HEK293 (cell line): ENCODE measurements around the gene SP2.

Source experiments
- CTCF ChIA-PET: fragments of 350-600 bp; formaldehyde crosslinking; extraction: SDS; loops from one replicate; lab custom pipeline; 2021; ENCODE audit warnings: antibody characterized with exemption; lab: Yijun Ruan, JAX
- POLR2A ChIA-PET: fragments of 300-600 bp; formaldehyde crosslinking; extraction: SDS; loops from one replicate; lab custom pipeline; 2020; ENCODE audit warnings: antibody characterized with exemption, inconsistent platforms; lab: Yijun Ruan, JAX
- H3K27ac ChIP-seq: fragments of 200-500 bp; sonication (Bioruptor generic); 2 replicates; pipeline ENCODE4 v1.5.1; 2014; ENCODE audit warnings: low read depth, low read length, control low read depth, inconsistent platforms; ENCODE audit errors: extremely low read depth
- H3K36me3 ChIP-seq, 2 experiments: fragments of 200-500 bp in 1 of 2; sonication (Bioruptor generic) in 1 of 2; 1 replicate in 1 of 2; 2 replicates in 1 of 2; pipeline ENCODE4 v1.5.1; 2014 to 2017; ENCODE audit warnings: inconsistent platforms in 2 of 2, low read length in 2 of 2; ENCODE audit not compliant: control insufficient read depth in 2 of 2, insufficient read depth in 1 of 2
- H3K4me1 ChIP-seq: fragments of 200-500 bp; sonication (Bioruptor generic); 2 replicates; pipeline ENCODE4 v1.5.1; 2014; ENCODE audit warnings: mild to moderate bottlenecking, low read length, inconsistent platforms; ENCODE audit not compliant: control insufficient read depth, insufficient read depth
- H3K4me3 ChIP-seq: 2 replicates; pipeline ENCODE4 v1.5.1; 2011; ENCODE audit warnings: low read depth, mild to moderate bottlenecking, control low read depth, low read length, moderate library complexity
- H3K9me3 ChIP-seq: fragments of 200-500 bp; sonication (Bioruptor generic); 2 replicates; pipeline ENCODE4 v1.5.1; 2014; ENCODE audit warnings: low read depth, low read length, inconsistent platforms; ENCODE audit not compliant: control insufficient read depth, insufficient read depth
- GLIS1 ChIP-seq: fragments of 450-650 bp; formaldehyde crosslinking; IDR thresholded peaks from 2 replicates; pipeline ENCODE4 v1.5.1; 2016; ENCODE audit warnings: missing biosample characterization, missing genetic modification characterization
- GLIS2 ChIP-seq: fragments of 450-650 bp; formaldehyde crosslinking; IDR thresholded peaks from 2 replicates; pipeline ENCODE4 v1.5.1; 2016; ENCODE audit warnings: missing biosample characterization, missing genetic modification characterization
- IKZF3 ChIP-seq: fragments of 450-650 bp; IDR thresholded peaks from 2 replicates; pipeline ENCODE4 v1.5.0; 2018; ENCODE audit warnings: missing biosample characterization, mild to moderate bottlenecking, missing genetic modification characterization, moderate library complexity
- ZBTB10 ChIP-seq: fragments of 450-650 bp; formaldehyde crosslinking; IDR thresholded peaks from 2 replicates; pipeline ENCODE4 v1.5.1; 2016; ENCODE audit warnings: missing biosample characterization, missing genetic modification characterization
- ZBTB17 ChIP-seq: fragments of 450-650 bp; formaldehyde crosslinking; IDR thresholded peaks from 2 replicates; pipeline ENCODE4 v1.5.1; 2016; ENCODE audit warnings: missing biosample characterization, missing genetic modification characterization
- ZFHX2 ChIP-seq: fragments of 450-650 bp; formaldehyde crosslinking; conservative IDR thresholded peaks from 2 replicates; pipeline ENCODE4 v1.5.1; 2016; ENCODE audit warnings: missing biosample characterization, missing genetic modification characterization
- ZNF18 ChIP-seq: fragments of 450-650 bp; formaldehyde crosslinking; IDR thresholded peaks from 2 replicates; pipeline ENCODE4 v1.5.1; 2016; ENCODE audit warnings: missing biosample characterization, missing genetic modification characterization
- ZNF623 ChIP-seq: fragments of 450-650 bp; formaldehyde crosslinking; IDR thresholded peaks from 2 replicates; pipeline ENCODE4 v1.5.1; 2016; ENCODE audit warnings: missing biosample characterization, missing genetic modification characterization
- ZNF664 ChIP-seq: fragments of 450-650 bp; formaldehyde crosslinking; IDR thresholded peaks from 2 replicates; pipeline ENCODE4 v1.5.1; 2016; ENCODE audit warnings: missing biosample characterization, missing genetic modification characterization
- ZNF747 ChIP-seq: fragments of 450-650 bp; formaldehyde crosslinking; IDR thresholded peaks from 2 replicates; pipeline ENCODE4 v1.5.1; 2016; ENCODE audit warnings: missing biosample characterization, missing genetic modification characterization
- ZSCAN23 ChIP-seq: fragments of 450-650 bp; formaldehyde crosslinking; IDR thresholded peaks from 2 replicates; pipeline ENCODE4 v1.5.1; 2016; ENCODE audit warnings: missing biosample characterization, missing genetic modification characterization
- TF ChIP-seq, protein P1 (sequence below): fragments of 450-650 bp; formaldehyde crosslinking; IDR thresholded peaks from 2 replicates; pipeline ENCODE4 v1.5.1; 2016; ENCODE audit warnings: missing biosample characterization, missing genetic modification characterization
- TF ChIP-seq, protein P2 (sequence below): fragments of 450-650 bp; formaldehyde crosslinking; IDR thresholded peaks from 2 replicates; pipeline ENCODE4 v1.5.1; 2017; ENCODE audit warnings: missing biosample characterization, missing genetic modification characterization
- TF ChIP-seq, protein P3 (sequence below): fragments of 450-650 bp; formaldehyde crosslinking; IDR thresholded peaks from 2 replicates; pipeline ENCODE4 v1.5.1; 2017; ENCODE audit warnings: missing biosample characterization, missing genetic modification characterization
- TF ChIP-seq, protein P4 (sequence below): fragments of 450-650 bp; formaldehyde crosslinking; IDR thresholded peaks from 2 replicates; pipeline ENCODE4 v1.5.1; 2016; ENCODE audit warnings: missing biosample characterization, missing genetic modification characterization

SP2 gene

GRCh38 chr17:47875011-47875985 is 20.7 kb upstream of the SP2 start:
- TF ChIP-seq, protein P1, sequence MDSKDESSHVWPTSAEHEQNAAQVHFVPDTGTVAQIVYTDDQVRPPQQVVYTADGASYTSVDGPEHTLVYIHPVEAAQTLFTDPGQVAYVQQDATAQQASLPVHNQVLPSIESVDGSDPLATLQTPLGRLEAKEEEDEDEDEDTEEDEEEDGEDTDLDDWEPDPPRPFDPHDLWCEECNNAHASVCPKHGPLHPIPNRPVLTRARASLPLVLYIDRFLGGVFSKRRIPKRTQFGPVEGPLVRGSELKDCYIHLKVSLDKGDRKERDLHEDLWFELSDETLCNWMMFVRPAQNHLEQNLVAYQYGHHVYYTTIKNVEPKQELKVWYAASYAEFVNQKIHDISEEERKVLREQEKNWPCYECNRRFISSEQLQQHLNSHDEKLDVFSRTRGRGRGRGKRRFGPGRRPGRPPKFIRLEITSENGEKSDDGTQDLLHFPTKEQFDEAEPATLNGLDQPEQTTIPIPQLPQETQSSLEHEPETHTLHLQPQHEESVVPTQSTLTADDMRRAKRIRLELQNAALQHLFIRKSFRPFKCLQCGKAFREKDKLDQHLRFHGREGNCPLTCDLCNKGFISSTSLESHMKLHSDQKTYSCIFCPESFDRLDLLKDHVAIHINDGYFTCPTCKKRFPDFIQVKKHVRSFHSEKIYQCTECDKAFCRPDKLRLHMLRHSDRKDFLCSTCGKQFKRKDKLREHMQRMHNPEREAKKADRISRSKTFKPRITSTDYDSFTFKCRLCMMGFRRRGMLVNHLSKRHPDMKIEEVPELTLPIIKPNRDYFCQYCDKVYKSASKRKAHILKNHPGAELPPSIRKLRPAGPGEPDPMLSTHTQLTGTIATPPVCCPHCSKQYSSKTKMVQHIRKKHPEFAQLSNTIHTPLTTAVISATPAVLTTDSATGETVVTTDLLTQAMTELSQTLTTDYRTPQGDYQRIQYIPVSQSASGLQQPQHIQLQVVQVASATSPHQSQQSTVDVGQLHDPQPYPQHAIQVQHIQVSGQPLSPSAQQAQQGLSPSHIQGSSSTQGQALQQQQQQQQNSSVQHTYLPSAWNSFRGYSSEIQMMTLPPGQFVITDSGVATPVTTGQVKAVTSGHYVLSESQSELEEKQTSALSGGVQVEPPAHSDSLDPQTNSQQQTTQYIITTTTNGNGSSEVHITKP, result peak; percentile 60; the same call in 1 of the 2 replicates
- TF ChIP-seq ZNF664 (tag by site-specific recombination) (no peak), GLIS1 (tag by site-specific recombination) (peak; percentile 96), ZNF18 (tag by site-specific recombination) (no peak), ZBTB17 (tag by site-specific recombination) (0 out of 2 replicates have a peak, but pooled peaks have one; percentile 26), ZFHX2 (no peak), GLIS2 (peak; percentile 39; the same call in 1 of the 2 replicates)
- Histone ChIP-seq H3K4me1 (no peaks in the 10 kb centered on the region; the same call in 1 of the 2 replicates), H3K27ac (no peak overlapping the region), H3K9me3 (no peaks in the 10 kb centered on the region), H3K4me3 (no peak overlapping the region), H3K36me3 (no peaks in the 10 kb centered on the region)
- CTCF ChIA-PET, result interaction anchor here (0.6 to 1.3 kb wide), 6 partner anchors 9 to 74 kb away, joined by 3 to 7 read pairs (median 4); partner anchors contain the start of gene SCRN2
- POLR2A ChIA-PET, result no interaction called here

DNA sequence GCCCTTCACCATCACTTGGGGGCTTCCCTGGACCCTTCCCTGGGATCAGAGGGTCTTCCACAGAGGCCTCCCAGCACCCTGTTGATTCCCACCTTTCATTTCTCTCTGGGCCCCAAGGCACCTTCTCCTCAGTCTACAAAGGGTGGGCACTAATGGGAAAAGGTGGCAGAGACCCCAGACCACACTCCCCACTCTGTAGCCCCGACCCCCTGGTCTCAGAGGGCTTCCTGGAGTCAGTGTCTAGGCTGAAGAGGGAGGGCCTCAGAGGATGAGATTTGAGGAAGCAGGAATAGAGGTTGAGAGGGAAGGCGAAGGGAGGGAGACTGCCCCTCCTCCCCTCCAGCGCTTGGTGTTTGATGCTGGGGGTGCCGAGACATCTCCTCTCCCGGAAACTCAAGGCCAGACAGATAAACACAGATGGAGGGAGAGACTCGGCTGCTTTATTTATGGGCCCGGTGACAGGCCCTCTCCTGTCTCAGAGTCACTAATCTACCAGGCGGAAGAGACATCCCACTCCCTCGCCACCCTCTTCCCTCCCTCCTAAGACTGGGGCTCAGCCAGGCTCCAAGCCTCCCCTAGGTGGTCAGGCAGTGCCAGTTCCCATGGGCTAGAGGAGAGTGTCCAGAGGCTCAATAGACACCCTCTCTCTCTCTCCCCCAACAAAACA is 18.5 kb upstream of the SP2 start:
- ChIA-PET CTCF (interaction anchor here (5.1 to 18.5 kb wide), 2 partner anchors 13 to 34 kb away, joined by 35 to 837 read pairs; partner anchors contain the start of genes SCRN2 and SP6), POLR2A (no interaction called here)
- H3K27ac ChIP-seq, result no peak overlapping the region
- H3K9me3 ChIP-seq, result no peaks in the 10 kb centered on the region
- no peaks in the 10 kb centered on the region for H3K36me3 ChIP-seq
- H3K4me3 ChIP-seq, result no peak overlapping the region
- no peaks in the 10 kb centered on the region; the same call in 1 of the 2 replicates for H3K4me1 ChIP-seq
- TF ChIP-seq ZSCAN23 (no peak), GLIS1 (tag by site-specific recombination) (peak; percentile 65), IKZF3 (tag by site-specific recombination) (no peak), ZNF623 (tag by site-specific recombination) (no peak), ZNF747 (tag by site-specific recombination) (no peak), ZBTB10 (tag by site-specific recombination) (no peak)
- TF ChIP-seq, protein P2, sequence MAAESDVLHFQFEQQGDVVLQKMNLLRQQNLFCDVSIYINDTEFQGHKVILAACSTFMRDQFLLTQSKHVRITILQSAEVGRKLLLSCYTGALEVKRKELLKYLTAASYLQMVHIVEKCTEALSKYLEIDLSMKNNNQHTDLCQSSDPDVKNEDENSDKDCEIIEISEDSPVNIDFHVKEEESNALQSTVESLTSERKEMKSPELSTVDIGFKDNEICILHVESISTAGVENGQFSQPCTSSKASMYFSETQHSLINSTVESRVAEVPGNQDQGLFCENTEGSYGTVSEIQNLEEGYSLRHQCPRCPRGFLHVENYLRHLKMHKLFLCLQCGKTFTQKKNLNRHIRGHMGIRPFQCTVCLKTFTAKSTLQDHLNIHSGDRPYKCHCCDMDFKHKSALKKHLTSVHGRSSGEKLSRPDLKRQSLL (tag by site-specific recombination), result no peak
- TF ChIP-seq, protein P3, sequence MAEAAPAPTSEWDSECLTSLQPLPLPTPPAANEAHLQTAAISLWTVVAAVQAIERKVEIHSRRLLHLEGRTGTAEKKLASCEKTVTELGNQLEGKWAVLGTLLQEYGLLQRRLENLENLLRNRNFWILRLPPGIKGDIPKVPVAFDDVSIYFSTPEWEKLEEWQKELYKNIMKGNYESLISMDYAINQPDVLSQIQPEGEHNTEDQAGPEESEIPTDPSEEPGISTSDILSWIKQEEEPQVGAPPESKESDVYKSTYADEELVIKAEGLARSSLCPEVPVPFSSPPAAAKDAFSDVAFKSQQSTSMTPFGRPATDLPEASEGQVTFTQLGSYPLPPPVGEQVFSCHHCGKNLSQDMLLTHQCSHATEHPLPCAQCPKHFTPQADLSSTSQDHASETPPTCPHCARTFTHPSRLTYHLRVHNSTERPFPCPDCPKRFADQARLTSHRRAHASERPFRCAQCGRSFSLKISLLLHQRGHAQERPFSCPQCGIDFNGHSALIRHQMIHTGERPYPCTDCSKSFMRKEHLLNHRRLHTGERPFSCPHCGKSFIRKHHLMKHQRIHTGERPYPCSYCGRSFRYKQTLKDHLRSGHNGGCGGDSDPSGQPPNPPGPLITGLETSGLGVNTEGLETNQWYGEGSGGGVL (tag by site-specific recombination), result peak; percentile 37
- TF ChIP-seq, protein P4, sequence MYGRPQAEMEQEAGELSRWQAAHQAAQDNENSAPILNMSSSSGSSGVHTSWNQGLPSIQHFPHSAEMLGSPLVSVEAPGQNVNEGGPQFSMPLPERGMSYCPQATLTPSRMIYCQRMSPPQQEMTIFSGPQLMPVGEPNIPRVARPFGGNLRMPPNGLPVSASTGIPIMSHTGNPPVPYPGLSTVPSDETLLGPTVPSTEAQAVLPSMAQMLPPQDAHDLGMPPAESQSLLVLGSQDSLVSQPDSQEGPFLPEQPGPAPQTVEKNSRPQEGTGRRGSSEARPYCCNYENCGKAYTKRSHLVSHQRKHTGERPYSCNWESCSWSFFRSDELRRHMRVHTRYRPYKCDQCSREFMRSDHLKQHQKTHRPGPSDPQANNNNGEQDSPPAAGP, result 0 out of 2 replicates have a peak, but pooled peaks have one; percentile 28
